HG03097 (cell line): ENCODE data around the gene THAP12.
"Not testable (repeated sequence)": the region's sequence is repeated elsewhere in the genome, so short reads cannot be mapped to it uniquely, and the experiment has no call there.

ENCODE experiments used
- ATAC-seq: cut with Tn5 transposase; IDR thresholded peaks from one replicate; pipeline ENCODE4 v1.9.1; 2021; ENCODE audit not compliant: unreplicated experiment, low FRiP score

Gene THAP12

GRCh38 chr11:76380977-76381719 lies at the start of gene THAP12, which contains the start of gene GVQW3:
TSS of gene THAP12 (minus strand) at chr11:76381132. CDS start at chr11:76380836, 296 bp downstream.
TSS of gene GVQW3 (plus strand) at chr11:76381323. CDS start at chr11:76381829, 506 bp downstream.
- peak; percentile 76 for ATAC-seq

- ATAC-seq: no peak
Observed at GRCh38 chr11:76426660-76427059, 45.7 kb upstream of the THAP12 start.

- ATAC-seq: no peak
Observed at GRCh38 chr11:76424891-76425290, 44.0 kb upstream of the THAP12 start.

- no peak for ATAC-seq
Observed at GRCh38 chr11:76424379-76424778, 43.4 kb upstream of the THAP12 start.

- ATAC-seq: no peak
Observed at GRCh38 chr11:76419896-76420295, 39.0 kb upstream of the THAP12 start.

GRCh38 chr11:76415073-76415472 lies 34.1 kb upstream of the THAP12 start:
- no peak for ATAC-seq

GRCh38 chr11:76410851-76411357 lies 30.0 kb upstream of the THAP12 start:
- ATAC-seq: no peak

GRCh38 chr11:76408171-76408965 lies 27.4 kb upstream of the THAP12 start:
- ATAC-seq: no peak

GRCh38 chr11:76406359-76406758 lies 25.4 kb upstream of the THAP12 start:
- ATAC-seq: no peak

- not testable (repeated sequence) for ATAC-seq
Observed at GRCh38 chr11:76401484-76401883, 20.6 kb upstream of the THAP12 start.

- no peak for ATAC-seq
Observed at GRCh38 chr11:76400967-76401366, 20.0 kb upstream of the THAP12 start.

- no peak for ATAC-seq
Observed at GRCh38 chr11:76397383-76397782, 16.5 kb upstream of the THAP12 start.

GRCh38 chr11:76395296-76395695 lies 14.4 kb upstream of the THAP12 start:
- no peak for ATAC-seq

- ATAC-seq: no peak
Observed at GRCh38 chr11:76394411-76394810, 13.5 kb upstream of the THAP12 start.

- no peak for ATAC-seq
Observed at GRCh38 chr11:76392870-76393269, 11.9 kb upstream of the THAP12 start.

GRCh38 chr11:76391811-76392475 lies 11.0 kb upstream of the THAP12 start:
- ATAC-seq: no peak

- no peak for ATAC-seq
Observed at GRCh38 chr11:76391021-76391420, 10.1 kb upstream of the THAP12 start.

- ATAC-seq: no peak
Observed at GRCh38 chr11:76388408-76388807, 7.5 kb upstream of the THAP12 start.

GRCh38 chr11:76385903-76386302 lies 5.0 kb upstream of the THAP12 start:
- ATAC-seq: no peak

GRCh38 chr11:76382209-76382608 lies 1.3 kb upstream of the THAP12 start:
- no peak for ATAC-seq
